ENCODE data around the gene COL13A1. TPM values are rescaled to one million over a fixed set of nuclear protein-coding genes. Genes with fewer than 3 reads are reported as not detected.

COL13A1 gene
- total RNA-seq, 1 experiment from 2014 or later, result 3.6 TPM

DNA sequence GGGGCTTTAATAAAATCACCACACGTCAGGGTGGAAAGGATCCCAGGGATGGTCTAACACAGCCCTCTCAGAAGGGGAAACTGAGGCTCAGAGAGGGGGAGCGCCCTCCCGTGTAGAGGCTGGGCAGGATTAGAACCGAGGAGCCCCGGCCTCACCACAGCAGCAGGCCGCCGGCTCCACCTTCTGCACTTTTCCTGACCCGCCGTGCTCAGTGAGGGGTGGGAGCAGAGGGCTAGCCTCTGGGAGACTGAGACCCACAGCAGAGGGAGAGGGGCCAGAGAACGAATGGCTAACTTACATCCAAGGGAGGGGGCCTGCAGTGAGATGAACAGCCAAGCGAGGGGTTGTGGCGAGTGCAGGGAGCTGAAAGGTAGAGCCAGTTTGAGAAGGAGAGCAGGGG lies 79.5 kb downstream of the COL13A1 start:
- Histone ChIP-seq H3K27me3 (ENCODE audit: insufficient read depth, low read length) (no peaks in the 10 kb centered on the region), H3K9me3 (ENCODE audit: control insufficient read depth, low read depth, low read length) (no peaks in the 10 kb centered on the region), H2AFZ (ENCODE audit: low read length) (no peak overlapping the region), H3K56ac (ENCODE audit: insufficient read length, low read depth, low read length) (no peak overlapping the region), H3K18ac (ENCODE audit: insufficient read length, low read depth, low read length) (no peak overlapping the region), H3K23ac (ENCODE audit: insufficient read length, low read depth, low read length) (no peak overlapping the region), H2BK12ac (ENCODE audit: insufficient read length, low read depth, low read length) (no peak overlapping the region), H2BK120ac (ENCODE audit: low read depth, low read length, poor library complexity, severe bottlenecking) (no peak overlapping the region), H4K91ac (ENCODE audit: insufficient read length, low read depth, low read length) (no peak overlapping the region), H3K79me2 (ENCODE audit: insufficient read depth, low read length) (no peaks in the 10 kb centered on the region), H2BK5ac (ENCODE audit: insufficient read length, low read length) (no peak overlapping the region), H3K9ac (ENCODE audit: extremely low read depth, insufficient read length, low read length) (no peak overlapping the region), H3K14ac (ENCODE audit: insufficient read depth, low read length) (no peak overlapping the region), H3K4me1 (ENCODE audit: insufficient read depth, low read length) (peaks cover 5% of the 10 kb centered on the region), H3K79me1 (ENCODE audit: insufficient read depth, low read depth, low read length, poor library complexity, severe bottlenecking) (no peaks in the 10 kb centered on the region), H3K4me2 (ENCODE audit: insufficient read depth, insufficient read length, low read length) (no peak overlapping the region), H3T11ph (ENCODE audit: low read length) (no peak overlapping the region), H4K8ac (replicated peaks; ENCODE audit: insufficient read length, low read depth, low read length) (no peak overlapping the region), H4K5ac (ENCODE audit: insufficient read length, low read depth, low read length) (no peak overlapping the region), H3K23me2 (ENCODE audit: insufficient read length, low read depth, low read length, poor library complexity, severe bottlenecking) (no peaks in the 10 kb centered on the region), H3K4ac (ENCODE audit: low read depth, low read length) (no peak overlapping the region), H2AK5ac (ENCODE audit: insufficient read length, low read length) (no peak overlapping the region), H3K27ac (ENCODE audit: insufficient read length, low read depth, low read length) (no peak overlapping the region), H2BK15ac (ENCODE audit: low read depth, low read length) (no peak overlapping the region), H4K20me1 (ENCODE audit: control insufficient read depth, insufficient read depth, insufficient read length) (no peaks in the 10 kb centered on the region), H2BK20ac (ENCODE audit: low read depth, low read length, poor library complexity, severe bottlenecking) (no peak overlapping the region)
- no peaks in the 10 kb centered on the region; a peak in 1 of 7 replicates for H3K36me3 Mint-ChIP-seq (ENCODE audit: insufficient read depth in 1 of 3, low read depth in 3 of 3)
- DNase-seq, result no peak
- TF ChIP-seq, protein P1, sequence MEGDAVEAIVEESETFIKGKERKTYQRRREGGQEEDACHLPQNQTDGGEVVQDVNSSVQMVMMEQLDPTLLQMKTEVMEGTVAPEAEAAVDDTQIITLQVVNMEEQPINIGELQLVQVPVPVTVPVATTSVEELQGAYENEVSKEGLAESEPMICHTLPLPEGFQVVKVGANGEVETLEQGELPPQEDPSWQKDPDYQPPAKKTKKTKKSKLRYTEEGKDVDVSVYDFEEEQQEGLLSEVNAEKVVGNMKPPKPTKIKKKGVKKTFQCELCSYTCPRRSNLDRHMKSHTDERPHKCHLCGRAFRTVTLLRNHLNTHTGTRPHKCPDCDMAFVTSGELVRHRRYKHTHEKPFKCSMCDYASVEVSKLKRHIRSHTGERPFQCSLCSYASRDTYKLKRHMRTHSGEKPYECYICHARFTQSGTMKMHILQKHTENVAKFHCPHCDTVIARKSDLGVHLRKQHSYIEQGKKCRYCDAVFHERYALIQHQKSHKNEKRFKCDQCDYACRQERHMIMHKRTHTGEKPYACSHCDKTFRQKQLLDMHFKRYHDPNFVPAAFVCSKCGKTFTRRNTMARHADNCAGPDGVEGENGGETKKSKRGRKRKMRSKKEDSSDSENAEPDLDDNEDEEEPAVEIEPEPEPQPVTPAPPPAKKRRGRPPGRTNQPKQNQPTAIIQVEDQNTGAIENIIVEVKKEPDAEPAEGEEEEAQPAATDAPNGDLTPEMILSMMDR (conservative IDR thresholded peaks at IDR 0.05), result no peak
- no peak overlapping the region for H3K4me3 Mint-ChIP-seq
- peak overlapping the region in 1 of 3 experiments; percentile 58; a peak in 1 of 7 replicates for H3K27ac Mint-ChIP-seq
- H3K27me3 Mint-ChIP-seq (ENCODE audit: low read depth), result peaks cover 13% of the 10 kb centered on the region
- no peaks in the 10 kb centered on the region; a peak in 1 of 5 replicates for H3K9me3 Mint-ChIP-seq
- peaks cover 48 to 60% of the 10 kb centered on the region in 2 experiments for H3K4me1 Mint-ChIP-seq
- no CpG with 5 or more reads among the region's 12 CpGs for WGBS (ENCODE audit: extremely low coverage, insufficient read length, low lambda C conversion rate)

All from H9 (cell line).